Mammary epithelial cell (primary cell): ENCODE data around the gene SUSD5.

ENCODE experiments used
- CTCF ChIP-seq, 2 donors: IDR thresholded peaks in 1 of 2; conservative IDR thresholded peaks in 1 of 2; 2 replicates each; pipeline ENCODE4 v1.5.1; 2011 to 2012; ENCODE audit warnings: inconsistent platforms in 2 of 2, low read length in 2 of 2, mild to moderate bottlenecking in 2 of 2, control low read depth in 1 of 2, low read depth in 1 of 2; ENCODE audit not compliant: insufficient read depth in 1 of 2; ENCODE audit errors: extremely low read depth in 1 of 2
- EZH2 ChIP-seq: IDR thresholded peaks from 2 replicates; pipeline ENCODE4 v1.6.1; 2012; ENCODE audit warnings: low read length, inconsistent platforms, borderline replicate concordance

GRCh38 chr3:33211444-33211843 is 7.2 kb downstream of the SUSD5 start:
- TF ChIP-seq CTCF (conservative IDR thresholded peaks at IDR 0.05 in 1 of 2, IDR thresholded peaks at IDR 0.05 in 1 of 2; ENCODE audit: extremely low read depth in 1 of 2, insufficient read depth in 1 of 2, low read depth in 1 of 2, low read length in 2 of 2): no peak
- no peak for TF ChIP-seq EZH2
